AG09309 (cell line): ENCODE measurements around the gene DLX4.

Source experiments
- DNase-seq: peaks from one replicate; pipeline ENCODE4 v3.0.0-alpha.2; 2010; ENCODE audit warnings: low read depth
- H3K4me3 ChIP-seq: 2 replicates; pipeline ENCODE4 v1.5.1; 2011; ENCODE audit warnings: mild to moderate bottlenecking, low read depth, low read length, moderate library complexity; ENCODE audit not compliant: control insufficient read depth
- CTCF ChIP-seq: IDR thresholded peaks from 2 replicates; pipeline ENCODE4 v1.5.1; 2011; ENCODE audit warnings: mild to moderate bottlenecking, low read depth, low read length, inconsistent platforms; ENCODE audit not compliant: insufficient read depth, control insufficient read depth; ENCODE audit errors: missing control alignments

The DLX4 gene

GRCh38 chr17:49926886-49927285, 42.1 kb upstream of the DLX4 start:
- no peak for TF ChIP-seq CTCF
- no peak overlapping the region for H3K4me3 ChIP-seq
- DNase-seq: no peak

- no peak for DNase-seq
- no peak for TF ChIP-seq CTCF
- no peak overlapping the region for H3K4me3 ChIP-seq
Observed at GRCh38 chr17:49928126-49928800, 40.7 kb upstream of the DLX4 start.

- DNase-seq: no peak
Observed at GRCh38 chr17:49928837-49929475, 40.0 kb upstream of the DLX4 start.

GRCh38 chr17:49930880-49931279, 38.1 kb upstream of the DLX4 start:
- TF ChIP-seq CTCF: no peak
- H3K4me3 ChIP-seq: no peak overlapping the region
- no peak for DNase-seq

More at GRCh38 chr17:49928837-49929475, 40.0 kb upstream of the DLX4 start:
- H3K4me3 ChIP-seq: no peak overlapping the region
- no peak for TF ChIP-seq CTCF

- no peak overlapping the region for H3K4me3 ChIP-seq
- no peak for DNase-seq
- TF ChIP-seq CTCF: no peak
Observed at GRCh38 chr17:49931416-49932137, 37.4 kb upstream of the DLX4 start.

GRCh38 chr17:49932138-49932723, 36.8 kb upstream of the DLX4 start:
- H3K4me3 ChIP-seq: no peak overlapping the region
- no peak for TF ChIP-seq CTCF
- DNase-seq: no peak
